HEK293 (cell line): ENCODE measurements around the gene SART3.
A peak's percentile ranks its signal among the peaks of the same experiment; 100 is the strongest.

Experiments
- FEZF1 ChIP-seq: fragments of 450-650 bp; formaldehyde crosslinking; IDR thresholded peaks from 2 replicates; pipeline ENCODE4 v1.5.1; 2016; ENCODE audit warnings: missing biosample characterization, missing genetic modification characterization
- GFI1B ChIP-seq: fragments of 450-650 bp; formaldehyde crosslinking; IDR thresholded peaks from 2 replicates; pipeline ENCODE4 v1.5.1; 2016; ENCODE audit warnings: missing biosample characterization, missing genetic modification characterization
- KLF10 ChIP-seq: fragments of 450-650 bp; IDR thresholded peaks from 2 replicates; pipeline ENCODE4 v1.5.1; 2018; ENCODE audit warnings: missing biosample characterization, mild to moderate bottlenecking, missing genetic modification characterization
- KLF7 ChIP-seq: fragments of 450-650 bp; formaldehyde crosslinking; IDR thresholded peaks from 2 replicates; pipeline ENCODE4 v1.5.1; 2016; ENCODE audit warnings: missing biosample characterization, missing genetic modification characterization, borderline replicate concordance
- OSR2 ChIP-seq: fragments of 450-650 bp; formaldehyde crosslinking; IDR thresholded peaks from 2 replicates; pipeline ENCODE4 v1.5.1; 2016; ENCODE audit warnings: missing biosample characterization, missing genetic modification characterization
- SETDB1 ChIP-seq: IDR thresholded peaks from one replicate; pipeline ENCODE4 v1.6.1; 2017; ENCODE audit warnings: mild to moderate bottlenecking, low read length, moderate library complexity, mixed read lengths; ENCODE audit not compliant: insufficient read length
- ZBTB11 ChIP-seq: fragments of 450-650 bp; formaldehyde crosslinking; conservative IDR thresholded peaks from 2 replicates; pipeline ENCODE4 v1.5.1; 2016; ENCODE audit warnings: low read depth, missing biosample characterization, missing genetic modification characterization
- ZIC2 ChIP-seq: fragments of 450-650 bp; formaldehyde crosslinking; IDR thresholded peaks from 2 replicates; pipeline ENCODE4 v1.5.1; 2016; ENCODE audit warnings: missing biosample characterization, missing genetic modification characterization
- ZNF211 ChIP-seq: fragments of 450-650 bp; formaldehyde crosslinking; IDR thresholded peaks from 2 replicates; pipeline ENCODE4 v1.5.1; 2016; ENCODE audit warnings: low read depth, missing biosample characterization, missing genetic modification characterization
- ZNF221 ChIP-seq: fragments of 450-650 bp; formaldehyde crosslinking; IDR thresholded peaks from 2 replicates; pipeline ENCODE4 v1.5.1; 2017; ENCODE audit warnings: missing biosample characterization, missing genetic modification characterization, borderline replicate concordance
- ZNF223 ChIP-seq: fragments of 450-650 bp; formaldehyde crosslinking; IDR thresholded peaks from 2 replicates; pipeline ENCODE4 v1.5.1; 2016; ENCODE audit warnings: missing biosample characterization, missing genetic modification characterization
- ZNF239 ChIP-seq: fragments of 450-650 bp; formaldehyde crosslinking; IDR thresholded peaks from 2 replicates; pipeline ENCODE4 v1.5.1; 2016; ENCODE audit warnings: missing biosample characterization, missing genetic modification characterization
- ZNF280C ChIP-seq: fragments of 450-650 bp; formaldehyde crosslinking; IDR thresholded peaks from 2 replicates; pipeline ENCODE4 v1.5.1; 2016; ENCODE audit warnings: missing biosample characterization, missing genetic modification characterization
- ZNF292 ChIP-seq: fragments of 450-650 bp; formaldehyde crosslinking; IDR thresholded peaks from 2 replicates; pipeline ENCODE4 v1.5.1; 2016; ENCODE audit warnings: low read depth, missing biosample characterization, missing genetic modification characterization, borderline replicate concordance
- ZNF398 ChIP-seq: fragments of 450-650 bp; formaldehyde crosslinking; IDR thresholded peaks from 2 replicates; pipeline ENCODE4 v1.5.1; 2017; ENCODE audit warnings: missing biosample characterization, missing genetic modification characterization
- ZNF600 ChIP-seq: fragments of 450-650 bp; formaldehyde crosslinking; IDR thresholded peaks from 2 replicates; pipeline ENCODE4 v1.5.1; 2016; ENCODE audit warnings: missing biosample characterization, missing genetic modification characterization
- ZNF626 ChIP-seq: fragments of 450-650 bp; sonication (Bioruptor Pico); formaldehyde crosslinking; IDR thresholded peaks from 2 replicates; pipeline ENCODE4 v1.5.1; 2018; ENCODE audit warnings: missing biosample characterization, missing genetic modification characterization, inconsistent platforms
- ZNF629 ChIP-seq: fragments of 450-650 bp; formaldehyde crosslinking; IDR thresholded peaks from 2 replicates; pipeline ENCODE4 v1.5.1; 2017; ENCODE audit warnings: missing biosample characterization, missing genetic modification characterization
- ZNF664 ChIP-seq: fragments of 450-650 bp; formaldehyde crosslinking; IDR thresholded peaks from 2 replicates; pipeline ENCODE4 v1.5.1; 2016; ENCODE audit warnings: missing biosample characterization, missing genetic modification characterization
- ZNF692 ChIP-seq: fragments of 450-650 bp; formaldehyde crosslinking; IDR thresholded peaks from 2 replicates; pipeline ENCODE4 v1.5.1; 2016; ENCODE audit warnings: missing biosample characterization, missing genetic modification characterization
- ZNF747 ChIP-seq: fragments of 450-650 bp; formaldehyde crosslinking; IDR thresholded peaks from 2 replicates; pipeline ENCODE4 v1.5.1; 2016; ENCODE audit warnings: missing biosample characterization, missing genetic modification characterization
- ZSCAN5A ChIP-seq: fragments of 450-650 bp; formaldehyde crosslinking; IDR thresholded peaks from 2 replicates; pipeline ENCODE4 v1.5.1; 2016; ENCODE audit warnings: missing biosample characterization, missing genetic modification characterization
- TF ChIP-seq, protein P1 (sequence below): fragments of 450-650 bp; formaldehyde crosslinking; optimal IDR thresholded peaks from 2 replicates; pipeline ENCODE3; 2016; ENCODE audit warnings: missing biosample characterization, mild to moderate bottlenecking, missing genetic modification characterization
- TF ChIP-seq, protein P2 (sequence below): fragments of 450-650 bp; IDR thresholded peaks from 2 replicates; pipeline ENCODE4 v1.5.1; 2018; ENCODE audit warnings: missing biosample characterization, mild to moderate bottlenecking, missing genetic modification characterization

The SART3 gene

GRCh38 chr12:108565976-108566375 is 5.0 kb upstream of the SART3 start (continued):
- no peak for TF ChIP-seq ZBTB11 (tag by site-specific recombination)
- no peak for TF ChIP-seq ZNF239
- no peak for TF ChIP-seq KLF7
- peak; percentile 60 for TF ChIP-seq ZNF629
- no peak for TF ChIP-seq ZNF747 (tag by site-specific recombination)
- TF ChIP-seq FEZF1: peak; percentile 95
- TF ChIP-seq ZIC2 (tag by site-specific recombination): peak; percentile 75
- no peak for TF ChIP-seq ZSCAN5A
- TF ChIP-seq ZNF626: no peak
- TF ChIP-seq KLF10 (tag by site-specific recombination): no peak
- TF ChIP-seq ZNF664: no peak
- TF ChIP-seq ZNF398 (tag by site-specific recombination): no peak
- TF ChIP-seq SETDB1: no peak
- no peak for TF ChIP-seq GFI1B (tag by site-specific recombination)
- TF ChIP-seq, protein P1, sequence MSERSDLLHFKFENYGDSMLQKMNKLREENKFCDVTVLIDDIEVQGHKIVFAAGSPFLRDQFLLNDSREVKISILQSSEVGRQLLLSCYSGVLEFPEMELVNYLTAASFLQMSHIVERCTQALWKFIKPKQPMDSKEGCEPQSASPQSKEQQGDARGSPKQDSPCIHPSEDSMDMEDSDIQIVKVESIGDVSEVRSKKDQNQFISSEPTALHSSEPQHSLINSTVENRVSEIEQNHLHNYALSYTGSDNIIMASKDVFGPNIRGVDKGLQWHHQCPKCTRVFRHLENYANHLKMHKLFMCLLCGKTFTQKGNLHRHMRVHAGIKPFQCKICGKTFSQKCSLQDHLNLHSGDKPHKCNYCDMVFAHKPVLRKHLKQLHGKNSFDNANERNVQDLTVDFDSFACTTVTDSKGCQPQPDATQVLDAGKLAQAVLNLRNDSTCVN (tag by site-specific recombination): no peak
- TF ChIP-seq ZNF211 (tag by site-specific recombination): no peak
- no peak for TF ChIP-seq ZNF223 (tag by site-specific recombination)
- no peak for TF ChIP-seq ZNF221
- TF ChIP-seq ZNF692: peak; percentile 51; the same call in 1 of the 2 replicates
- TF ChIP-seq ZNF280C (tag by site-specific recombination): no peak
- TF ChIP-seq, protein P2, sequence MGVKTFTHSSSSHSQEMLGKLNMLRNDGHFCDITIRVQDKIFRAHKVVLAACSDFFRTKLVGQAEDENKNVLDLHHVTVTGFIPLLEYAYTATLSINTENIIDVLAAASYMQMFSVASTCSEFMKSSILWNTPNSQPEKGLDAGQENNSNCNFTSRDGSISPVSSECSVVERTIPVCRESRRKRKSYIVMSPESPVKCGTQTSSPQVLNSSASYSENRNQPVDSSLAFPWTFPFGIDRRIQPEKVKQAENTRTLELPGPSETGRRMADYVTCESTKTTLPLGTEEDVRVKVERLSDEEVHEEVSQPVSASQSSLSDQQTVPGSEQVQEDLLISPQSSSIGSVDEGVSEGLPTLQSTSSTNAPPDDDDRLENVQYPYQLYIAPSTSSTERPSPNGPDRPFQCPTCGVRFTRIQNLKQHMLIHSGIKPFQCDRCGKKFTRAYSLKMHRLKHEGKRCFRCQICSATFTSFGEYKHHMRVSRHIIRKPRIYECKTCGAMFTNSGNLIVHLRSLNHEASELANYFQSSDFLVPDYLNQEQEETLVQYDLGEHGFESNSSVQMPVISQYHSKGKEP (tag by site-specific recombination): no peak
- TF ChIP-seq OSR2 (tag by site-specific recombination): peak; percentile 62
- no peak for TF ChIP-seq ZNF292
- TF ChIP-seq ZNF600: peak; percentile 60; the same call in 1 of the 2 replicates
